T1000 (cell line): ENCODE measurements around the gene VSTM4.

Experiments
- DNase-seq: peaks from one replicate; lab custom pipeline; 2025; ENCODE audit warnings: mixed read lengths; lab: John Stamatoyannopoulos, UW

VSTM4 gene

GRCh38 chr10:49091450-49092210 is 23.7 kb downstream of the VSTM4 start:
- no peak for DNase-seq

DNA sequence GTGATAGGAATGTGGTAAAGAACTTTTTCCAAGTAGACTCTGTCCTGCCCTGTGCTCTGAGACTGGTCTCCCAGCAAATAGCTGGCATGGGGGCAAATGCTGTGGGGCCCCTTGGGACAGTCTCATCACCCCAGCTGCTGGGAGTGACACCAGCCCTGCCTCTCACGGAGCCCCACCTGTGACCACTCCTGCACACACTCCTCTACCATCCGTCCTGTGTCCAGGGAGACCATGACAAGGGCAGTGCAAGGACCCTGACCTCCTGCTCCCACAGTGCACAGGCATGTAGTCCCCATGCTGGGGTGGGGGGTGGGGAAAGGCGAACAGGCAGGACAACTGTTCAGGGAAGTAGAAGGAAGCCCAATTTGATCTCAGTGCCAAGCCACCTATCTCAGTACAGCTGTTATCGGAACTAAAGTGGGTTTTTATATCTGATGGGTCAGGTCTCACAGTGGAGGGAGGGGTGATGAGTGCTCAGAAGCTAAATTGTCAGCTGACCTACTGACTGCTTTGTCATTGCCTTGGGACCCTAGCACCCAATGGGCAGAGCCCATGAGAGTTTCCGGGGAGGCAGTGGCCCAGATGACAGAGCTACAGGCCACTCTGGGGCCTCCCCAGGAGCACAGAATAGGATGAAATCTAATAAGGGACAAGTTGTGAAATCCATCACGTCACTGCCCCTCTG is 24.5 kb downstream of the VSTM4 start:
- DNase-seq = no peak

- no peak for DNase-seq
These were observed 25.1 kb downstream of the VSTM4 start for GRCh38 chr10:49090189-49090575.

DNA sequence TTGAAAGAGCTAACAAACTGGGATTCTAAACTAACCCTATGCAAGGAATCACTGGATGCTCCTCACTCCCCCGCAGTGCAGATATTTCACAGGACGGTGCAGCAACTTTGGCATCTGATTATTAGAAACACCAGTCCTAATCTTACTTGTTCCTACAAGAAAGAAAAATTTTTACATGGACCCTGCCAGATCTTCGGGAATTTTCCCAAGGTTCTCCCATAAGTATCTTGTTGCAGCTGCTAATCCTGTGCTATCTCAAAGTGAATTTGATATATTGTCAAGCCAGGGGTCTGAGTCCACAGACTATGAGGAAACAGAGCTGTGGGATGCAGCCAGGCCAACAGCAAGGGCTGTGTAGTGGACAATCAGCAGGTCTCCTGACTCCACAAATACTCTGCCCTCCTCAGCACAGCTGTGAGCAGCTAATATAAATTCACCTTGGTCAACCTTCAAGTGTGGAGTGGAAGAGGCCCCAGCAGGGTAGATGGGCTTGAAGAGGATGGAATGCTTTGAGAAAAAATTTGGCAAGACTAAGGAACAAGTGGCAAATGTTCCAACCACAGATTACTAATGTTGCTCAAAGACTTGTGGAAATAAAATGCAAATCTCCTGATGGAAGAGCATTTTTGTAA is 25.6 kb downstream of the VSTM4 start:
- DNase-seq = no peak

GRCh38 chr10:49089152-49089551 is 26.2 kb downstream of the VSTM4 start:
- no peak for DNase-seq

DNA sequence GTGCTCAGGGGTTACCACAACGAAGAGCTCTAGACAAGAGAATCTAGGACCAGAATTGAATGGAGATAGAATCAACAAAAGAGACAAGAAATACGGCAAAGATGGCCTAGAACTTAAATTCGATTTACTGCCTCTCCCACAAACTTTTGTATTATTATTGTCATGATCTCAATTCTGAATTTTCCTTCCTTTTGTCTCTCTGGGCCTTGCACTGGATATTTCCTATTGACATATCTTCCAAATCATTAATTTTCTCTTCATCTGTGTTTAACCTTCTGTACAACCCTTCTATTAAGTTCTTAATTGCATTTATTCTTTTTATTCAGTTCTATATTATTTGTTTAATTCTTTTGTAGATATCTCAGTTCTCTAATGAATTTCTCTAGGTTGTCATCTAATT is 28.4 kb downstream of the VSTM4 start:
- DNase-seq = no peak

DNA sequence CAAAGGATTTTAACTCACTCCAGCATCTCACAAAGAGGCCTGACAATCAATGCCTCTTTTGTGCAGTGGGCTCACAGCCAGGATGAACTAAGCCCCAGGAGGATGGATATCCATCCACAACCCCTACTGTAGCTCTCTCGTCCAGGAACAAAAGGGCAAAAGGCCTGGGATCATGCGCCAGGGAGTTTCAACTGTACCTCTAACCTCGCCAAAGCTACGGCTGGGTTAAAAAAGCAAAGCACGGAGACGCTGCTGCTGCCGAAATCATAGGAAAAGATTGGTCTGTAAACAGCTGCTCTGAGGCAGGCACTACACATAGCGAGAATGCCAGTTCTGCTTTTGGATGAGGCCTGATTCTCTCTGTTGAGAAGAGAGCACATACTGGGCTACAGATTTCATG is 32.1 kb downstream of the VSTM4 start:
- no peak for DNase-seq

GRCh38 chr10:49082766-49083165 is 32.6 kb downstream of the VSTM4 start:
- no peak for DNase-seq

GRCh38 chr10:49081547-49082275 is 33.6 kb downstream of the VSTM4 start:
- no peak for DNase-seq

DNA sequence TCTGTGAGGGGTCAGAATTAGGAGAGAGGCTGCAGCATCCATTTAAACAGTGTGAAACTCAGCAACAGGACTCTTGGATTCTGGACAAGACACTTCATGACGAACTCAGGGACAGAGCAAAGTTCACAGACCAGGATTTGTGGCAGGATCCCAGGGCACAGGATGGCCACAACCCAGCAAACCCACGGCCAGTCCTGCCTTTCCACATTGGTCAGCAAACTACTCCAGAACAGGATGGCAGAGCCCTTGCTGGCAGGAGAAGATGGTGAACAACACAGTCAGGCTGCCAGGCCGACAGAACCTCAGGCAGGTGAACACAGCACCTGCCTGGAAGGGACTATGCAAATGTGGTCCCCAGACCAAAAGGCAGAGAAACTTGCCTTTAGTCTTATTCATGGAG is 34.4 kb downstream of the VSTM4 start:
- no peak for DNase-seq

GRCh38 chr10:49080071-49080470 is 35.3 kb downstream of the VSTM4 start:
- no peak for DNase-seq

DNA sequence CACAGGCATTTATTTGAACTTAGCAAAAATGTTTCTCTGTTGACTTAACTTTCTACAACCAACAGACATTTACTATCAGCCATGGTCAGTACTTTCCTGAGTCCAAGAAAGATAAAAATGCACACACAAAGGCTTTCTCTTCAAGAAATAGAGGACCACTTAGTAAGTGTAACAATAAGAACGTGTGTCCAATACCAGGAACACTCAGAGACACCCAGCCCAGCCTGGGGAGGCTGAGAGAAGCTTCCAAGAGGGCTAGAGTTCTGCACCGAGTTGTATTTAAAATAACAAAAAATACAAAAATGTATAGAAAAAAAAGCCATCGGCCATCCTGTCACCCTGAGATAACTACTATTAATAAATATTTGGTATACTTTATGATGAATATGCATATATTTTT is 35.8 kb downstream of the VSTM4 start:
- no peak for DNase-seq

DNA sequence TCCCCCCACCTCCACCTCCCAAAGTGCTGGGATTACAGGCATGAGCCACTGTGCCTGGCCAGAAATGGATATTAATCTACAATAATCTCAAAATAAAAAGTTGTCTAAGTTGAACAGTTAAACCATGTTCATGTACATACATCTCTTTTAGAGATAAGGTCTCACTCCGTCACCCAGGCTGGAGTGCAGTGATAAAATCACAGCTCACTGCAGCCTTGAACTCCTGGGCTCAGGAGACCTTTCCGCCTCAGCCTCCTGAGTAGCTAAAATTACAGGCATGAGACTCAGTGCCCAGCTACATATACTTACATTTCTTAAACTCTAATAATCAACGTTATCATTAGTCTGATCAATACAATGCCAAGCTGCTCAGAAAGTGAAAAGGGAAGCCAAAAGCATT is 36.2 kb downstream of the VSTM4 start:
- DNase-seq = no peak

DNA sequence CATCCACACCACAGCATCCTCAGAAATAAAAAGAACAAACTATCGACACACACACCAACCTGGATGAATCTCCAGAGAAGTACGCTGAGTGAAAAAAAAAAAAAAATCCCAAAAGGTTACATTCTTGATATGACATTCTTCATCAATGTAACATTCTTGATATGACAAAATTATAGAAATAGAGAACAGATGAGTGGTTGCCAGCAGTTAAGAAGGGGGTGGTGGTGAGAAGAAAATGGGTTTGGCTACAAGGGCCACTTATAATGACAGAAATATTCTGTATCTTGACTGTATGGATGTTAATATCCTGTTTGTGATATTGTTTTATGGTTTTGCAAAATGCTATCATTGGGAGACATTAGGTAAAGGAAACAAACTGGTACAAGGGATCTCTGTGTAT is 36.9 kb downstream of the VSTM4 start:
- no peak for DNase-seq

- DNase-seq = no peak
These were observed 38.4 kb downstream of the VSTM4 start for GRCh38 chr10:49076741-49077521.

DNA sequence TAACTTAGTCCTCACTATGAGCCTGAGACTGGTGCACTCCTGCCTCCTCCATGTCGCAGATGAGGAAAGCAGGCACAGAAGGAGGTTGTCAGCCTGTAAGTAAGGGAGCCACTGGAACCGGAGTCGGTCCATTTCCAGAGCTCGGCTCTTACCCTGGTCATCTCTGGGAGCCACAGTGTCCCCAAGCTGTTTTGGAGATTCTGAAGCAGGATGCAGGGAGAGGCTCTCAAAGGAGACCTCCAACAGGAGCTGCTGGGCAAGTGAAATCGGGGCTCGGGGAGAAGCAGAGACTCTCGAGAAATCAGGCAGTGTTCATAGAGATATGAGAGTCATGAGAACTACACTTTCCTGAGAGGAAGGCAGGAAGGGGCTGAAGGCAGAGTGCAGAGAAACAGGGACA is 39.0 kb downstream of the VSTM4 start:
- DNase-seq = no peak

- DNase-seq = no peak
These were observed 39.6 kb downstream of the VSTM4 start for GRCh38 chr10:49075743-49076142.

DNA sequence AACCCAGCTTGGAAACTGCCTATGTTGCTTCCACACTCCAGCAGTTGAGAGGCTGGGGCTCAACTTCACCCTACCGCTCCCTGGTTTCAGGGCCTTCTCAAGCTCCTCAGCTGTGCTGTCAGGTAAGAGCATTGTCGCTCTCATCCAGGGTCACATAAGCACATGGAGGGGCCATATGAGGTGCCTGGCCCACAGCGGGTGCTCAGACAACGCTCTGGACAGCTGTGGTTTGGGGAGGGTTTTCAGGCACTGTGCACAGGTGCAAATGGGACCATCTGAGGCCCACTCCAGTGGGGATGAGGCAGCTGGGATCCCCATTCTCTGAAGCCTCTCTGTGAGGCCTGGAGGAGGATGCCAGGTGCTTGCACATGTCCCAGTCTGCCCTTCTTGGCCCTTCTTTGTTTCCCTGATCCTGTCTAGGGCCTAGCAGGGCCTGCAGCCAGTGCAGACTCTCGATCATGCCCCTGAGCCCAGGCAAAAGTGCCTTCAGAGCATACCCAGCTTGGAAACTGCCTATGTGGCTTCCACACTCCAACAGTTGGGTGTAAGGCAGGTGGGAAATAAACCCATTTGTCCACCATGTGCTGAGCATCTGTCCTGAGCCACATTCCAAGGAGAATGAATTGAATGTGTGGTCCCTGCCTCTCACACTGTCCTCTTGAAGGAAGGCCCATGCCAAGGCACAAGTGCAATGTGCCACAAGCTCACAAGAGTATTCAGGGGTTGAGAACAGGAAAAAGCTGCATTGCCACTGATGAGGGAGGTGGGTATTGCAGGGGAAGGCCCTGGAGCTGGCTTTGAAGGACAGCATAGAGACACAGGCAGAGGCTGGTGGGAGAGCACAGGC is 40.3 kb downstream of the VSTM4 start:
- DNase-seq = no peak

DNA sequence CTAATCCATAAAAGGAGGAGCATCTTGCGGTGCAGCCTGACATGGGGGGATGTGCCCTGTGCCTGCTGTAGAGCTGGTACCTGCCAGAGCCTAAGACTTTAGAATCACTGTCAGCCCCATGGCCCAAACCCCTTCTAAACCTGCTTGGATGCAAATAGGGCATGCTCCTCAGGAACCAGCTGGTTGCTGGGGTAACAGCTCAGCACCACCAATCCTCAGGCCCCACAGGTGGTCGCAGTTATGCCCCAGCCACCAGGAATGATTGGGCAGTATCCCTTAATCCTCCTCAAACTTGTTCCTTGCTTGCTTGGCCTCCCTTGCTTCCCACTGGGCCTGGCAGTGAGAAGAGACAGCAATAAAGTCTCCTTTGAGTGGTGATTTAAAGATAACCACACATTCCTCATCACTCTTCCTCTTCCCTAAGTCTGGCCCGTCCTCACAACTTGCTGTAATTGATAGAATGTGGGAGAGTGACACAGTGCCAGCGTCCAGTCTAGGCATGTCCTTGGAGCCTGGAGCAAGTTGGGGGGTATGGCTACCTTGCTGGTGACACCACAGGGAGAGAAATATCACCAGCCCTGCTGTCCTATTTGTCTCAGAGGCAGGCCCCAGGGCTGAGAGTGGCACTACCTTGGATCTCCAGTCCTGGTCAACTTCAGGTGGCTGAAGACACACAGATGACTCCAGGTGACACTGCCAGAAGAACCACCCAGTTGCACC is 43.0 kb downstream of the VSTM4 start:
- no peak for DNase-seq

DNA sequence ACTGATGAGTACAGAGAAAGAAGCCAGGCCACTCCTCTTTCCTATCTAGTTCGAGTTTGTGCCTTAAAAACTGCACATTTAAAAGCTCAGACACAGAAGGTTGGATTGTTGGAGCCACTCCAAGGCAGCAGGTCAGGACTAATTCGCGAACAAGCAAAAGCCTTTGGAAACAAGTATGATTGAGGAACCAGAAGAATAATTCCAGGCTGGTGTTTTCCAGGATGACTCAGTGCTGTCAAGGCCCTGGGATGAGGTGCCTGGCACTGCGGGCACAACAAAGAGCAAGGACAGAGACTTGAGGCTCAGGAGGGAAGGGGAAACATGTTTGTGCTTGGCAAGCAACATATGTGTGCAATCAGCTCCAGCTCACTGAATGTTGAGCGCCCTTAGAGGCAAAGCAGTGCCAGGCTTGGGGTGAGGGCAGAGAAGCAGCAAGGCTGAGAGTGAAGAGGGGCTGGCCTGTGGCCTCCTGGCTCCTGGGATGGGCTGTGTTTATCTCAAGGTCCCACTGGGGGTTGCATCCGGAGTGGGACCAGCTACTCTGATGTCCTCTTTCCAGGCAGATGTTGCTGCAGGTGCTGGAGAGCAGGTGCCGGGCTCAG is 44.1 kb downstream of the VSTM4 start:
- no peak for DNase-seq
